ENCODE data around the gene MINDY1.

The MINDY1 gene

DNA sequence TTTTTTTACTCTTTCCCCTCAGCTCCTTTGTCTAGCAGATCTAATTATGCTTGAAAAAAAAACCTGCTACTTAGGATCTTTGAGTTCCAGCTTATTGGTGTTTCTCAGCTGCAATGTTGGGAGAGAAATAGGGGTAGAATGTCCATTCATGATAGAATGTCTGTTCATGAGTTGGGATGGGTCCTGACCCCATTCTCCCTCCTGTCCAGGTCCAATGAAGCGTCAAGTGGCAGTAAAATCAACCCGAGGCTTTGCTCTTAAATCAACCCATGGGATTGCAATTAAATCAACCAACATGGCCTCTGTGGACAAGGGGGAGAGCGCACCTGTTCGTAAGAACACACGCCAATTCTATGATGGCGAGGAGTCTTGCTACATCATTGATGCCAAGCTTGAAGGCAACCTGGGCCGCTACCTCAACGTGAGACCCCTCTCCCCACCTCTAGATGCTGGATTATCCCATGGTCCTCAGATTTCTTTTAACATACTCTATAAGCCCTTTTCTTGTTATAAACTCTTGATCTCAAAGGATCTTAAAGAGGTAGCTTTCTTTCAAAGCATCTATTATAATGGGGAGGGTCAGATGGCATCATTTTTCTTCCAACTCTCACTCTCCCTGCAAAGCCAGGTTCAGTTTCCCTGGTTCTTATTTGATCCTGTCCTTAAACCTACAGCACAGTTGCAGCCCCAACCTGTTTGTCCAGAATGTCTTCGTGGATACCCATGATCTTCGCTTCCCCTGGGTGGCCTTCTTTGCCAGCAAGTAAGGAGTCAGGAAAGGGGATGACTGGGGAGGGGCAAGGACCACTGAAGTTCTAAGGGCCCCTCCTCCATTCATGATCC lies 43.2 kb downstream of the MINDY1 start:
- DNase-seq = no peak

DNA sequence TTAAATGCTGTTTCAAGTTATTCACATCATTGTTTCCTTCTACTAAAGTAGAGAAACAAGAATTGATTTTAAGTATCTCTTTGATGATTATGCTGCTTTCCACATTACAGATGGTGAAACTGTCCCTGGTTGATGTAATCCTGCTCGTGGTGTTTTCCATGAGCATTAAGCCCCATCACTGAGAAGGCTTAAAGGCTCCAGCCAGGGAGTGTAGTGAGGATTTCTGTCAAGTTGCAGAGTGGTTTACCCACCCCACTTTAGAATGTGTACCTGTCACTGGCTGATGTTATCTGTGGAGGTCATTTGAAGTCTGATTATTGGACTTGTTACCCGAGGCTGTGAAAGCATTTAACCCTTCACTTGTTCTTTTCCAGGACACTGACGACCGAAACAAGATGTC lies 44.9 kb downstream of the MINDY1 start:
- no peak for DNase-seq

GRCh38 chr1:150960646-150961045 lies 46.1 kb downstream of the MINDY1 start:
- no peak for DNase-seq

- DNase-seq = no peak
These were observed 49.0 kb downstream of the MINDY1 start for GRCh38 chr1:150957666-150958065.

DNA sequence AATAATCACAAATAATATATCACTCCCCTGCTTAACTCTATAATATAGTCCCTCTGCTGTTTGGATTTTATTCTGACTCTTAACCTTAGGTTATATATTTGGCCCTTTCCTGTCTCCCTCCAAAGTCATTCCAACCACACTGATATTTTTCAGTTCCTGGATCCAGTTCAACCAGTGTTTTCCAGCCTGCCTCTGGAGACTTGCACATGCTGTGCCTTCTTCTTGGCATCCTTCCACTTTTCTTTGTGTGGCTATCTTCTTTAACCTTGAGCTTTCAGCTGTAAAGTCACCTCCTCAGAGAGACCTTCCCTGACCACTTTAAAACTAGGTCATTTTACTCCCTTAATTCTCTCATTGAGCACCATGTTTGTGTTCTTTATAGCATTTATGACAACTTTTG lies 51.4 kb downstream of the MINDY1 start:
- DNase-seq = no peak

DNA sequence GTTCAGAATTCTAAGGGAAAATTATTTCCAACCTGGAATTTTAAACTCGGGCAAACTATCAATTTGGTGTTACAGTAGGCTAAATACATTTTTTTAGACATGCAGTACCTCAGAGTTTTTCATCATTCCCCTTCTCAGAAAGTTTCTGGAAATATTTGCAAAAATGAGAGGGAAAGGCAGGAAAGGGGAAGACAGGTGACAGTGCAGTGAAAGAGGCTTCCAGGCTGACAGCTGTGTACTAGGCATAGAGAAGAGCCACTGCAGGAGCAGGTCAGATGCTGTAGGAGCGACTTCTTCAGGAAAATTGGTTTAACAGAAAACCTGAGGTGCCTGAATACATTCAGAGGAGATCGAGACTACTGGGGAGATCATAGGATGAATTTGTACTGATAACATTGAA lies 52.0 kb downstream of the MINDY1 start:
- DNase-seq = no peak
